ENCODE results near the gene PDXP. TPM values are rescaled to one million over a fixed set of nuclear protein-coding genes. Genes with fewer than 3 reads are reported as not detected.

Gene PDXP
- total and polyA plus RNA-seq, 2 donors (not counting 1 experiment from before 2014, with no cell fraction given): 4.0 to 7.9 TPM

DNA sequence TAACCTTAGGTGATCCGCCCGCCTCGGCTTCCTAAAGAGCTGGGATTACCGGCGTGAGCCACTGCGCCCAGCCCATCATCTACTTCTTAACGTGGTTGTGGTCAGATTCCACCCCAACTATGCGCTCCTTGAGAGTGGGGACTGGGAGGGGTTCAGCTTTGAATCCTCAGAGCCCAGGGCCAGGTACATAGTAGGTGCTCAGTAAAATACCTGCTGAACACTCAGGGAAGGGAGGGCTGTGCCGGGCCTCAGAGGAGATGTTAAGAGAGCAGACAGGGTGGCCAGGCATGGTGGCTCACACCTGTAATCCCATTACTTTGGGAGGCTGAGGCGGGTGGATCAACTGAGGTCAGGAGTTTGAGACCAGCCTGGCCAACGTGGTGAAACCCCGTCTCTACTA is 15.7 kb downstream of the PDXP start:
- no peak overlapping the region for H3K9ac ChIP-seq (ENCODE audit: insufficient read depth, low read length)

DNA sequence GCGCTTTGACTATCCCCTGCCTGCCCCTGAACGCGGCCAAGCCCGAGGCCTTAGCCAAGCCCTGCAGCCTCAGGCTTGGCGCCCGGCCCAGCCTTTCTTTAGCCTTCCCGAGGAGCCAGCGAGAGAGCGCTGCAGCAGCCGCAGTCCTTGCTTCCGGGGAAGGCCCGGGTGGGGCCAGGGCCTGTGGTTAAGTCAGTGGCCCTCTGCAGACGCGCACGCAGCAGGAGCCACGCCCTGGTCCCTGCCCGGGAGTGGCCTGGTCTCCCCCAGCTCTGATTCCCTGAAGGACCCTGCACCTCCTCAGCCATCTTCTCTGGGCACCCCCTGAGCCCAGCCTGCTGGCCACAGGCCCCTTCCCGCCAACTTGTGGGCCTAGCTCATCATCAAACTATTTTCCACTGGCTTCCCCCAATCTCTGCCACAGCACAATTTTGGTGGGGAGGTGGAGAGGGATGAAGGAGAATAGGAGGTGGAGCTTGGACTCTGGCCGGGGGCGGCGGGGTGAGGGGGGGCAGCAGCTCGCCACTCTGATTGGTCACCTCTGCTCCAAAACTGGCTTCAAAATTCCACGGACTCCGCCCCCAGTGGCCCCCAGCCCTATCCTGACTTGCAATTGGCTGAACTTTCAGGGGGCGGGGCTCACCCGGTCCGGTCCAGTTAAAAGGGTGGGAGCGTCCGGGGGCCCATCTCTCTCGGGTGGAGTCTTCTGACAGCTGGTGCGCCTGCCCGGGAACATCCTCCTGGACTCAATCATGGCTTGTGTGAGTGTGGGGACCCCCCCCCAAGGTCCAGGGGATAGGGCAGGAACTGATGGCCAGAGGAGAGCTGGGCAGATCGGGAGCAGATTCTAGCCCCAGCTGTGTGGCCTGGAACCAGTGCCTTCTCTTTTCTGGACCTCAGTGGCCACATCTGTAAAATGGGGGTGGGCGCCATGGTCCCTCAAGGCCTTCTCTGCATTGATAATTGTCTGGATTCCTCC is 16.7 kb downstream of the PDXP start, which contains the start of gene LGALS1:
LGALS1 (plus strand) TSS at position 686 of the 979 bp plus-strand sequence; CDS start at position 753, 67 bp downstream.
- peak within 1 kb of the TSS; percentile 39 for H2AFZ ChIP-seq (ENCODE audit: low read length)
- H3K27ac ChIP-seq (ENCODE audit: insufficient read depth, low read length): peak within 1 kb of the TSS; percentile 95
- peaks cover 3% of the 10 kb centered on the region for H4K20me1 ChIP-seq (ENCODE audit: control insufficient read depth, extremely low read depth, insufficient read depth, low read length)

More for the DNA sequence above, 15.7 kb downstream of the PDXP start:
- Histone ChIP-seq H3K27me3 (ENCODE audit: control insufficient read depth, insufficient read depth, low read length) (no peaks in the 10 kb centered on the region), H3K36me3 (ENCODE audit: control insufficient read depth, insufficient read depth, low read length) (peaks cover 11% of the 10 kb centered on the region), H2AFZ (ENCODE audit: low read length) (no peak overlapping the region), H4K20me1 (ENCODE audit: control insufficient read depth, extremely low read depth, insufficient read depth, low read length) (peaks cover 2% of the 10 kb centered on the region), H3K4me2 (ENCODE audit: extremely low read depth, insufficient read depth, low read length) (no peak overlapping the region), H3K4me1 (ENCODE audit: control insufficient read depth, extremely low read depth, insufficient read depth, low read length) (peaks cover 5% of the 10 kb centered on the region), H3K79me2 (ENCODE audit: control insufficient read depth, insufficient read depth, low read length) (peaks cover 29% of the 10 kb centered on the region), H3K4me3 (replicated peaks in 1 of 4; ENCODE audit: control extremely low read depth in 1 of 4, insufficient read depth in 1 of 4, low read depth in 3 of 4, low read length in 4 of 4) (no peak overlapping the region), H3K9me3 (ENCODE audit: control insufficient read depth, insufficient read depth, low read depth, low read length) (no peaks in the 10 kb centered on the region), H3K27ac (ENCODE audit: insufficient read depth, low read length) (peak overlapping the region; percentile 52)
- DNase-seq (ENCODE audit: low read depth in 2 of 2): no peak
- TF ChIP-seq EZH2 (IDR thresholded peaks at IDR 0.05; ENCODE audit: low read length, missing control alignments): no peak
- TF ChIP-seq, protein P1, sequence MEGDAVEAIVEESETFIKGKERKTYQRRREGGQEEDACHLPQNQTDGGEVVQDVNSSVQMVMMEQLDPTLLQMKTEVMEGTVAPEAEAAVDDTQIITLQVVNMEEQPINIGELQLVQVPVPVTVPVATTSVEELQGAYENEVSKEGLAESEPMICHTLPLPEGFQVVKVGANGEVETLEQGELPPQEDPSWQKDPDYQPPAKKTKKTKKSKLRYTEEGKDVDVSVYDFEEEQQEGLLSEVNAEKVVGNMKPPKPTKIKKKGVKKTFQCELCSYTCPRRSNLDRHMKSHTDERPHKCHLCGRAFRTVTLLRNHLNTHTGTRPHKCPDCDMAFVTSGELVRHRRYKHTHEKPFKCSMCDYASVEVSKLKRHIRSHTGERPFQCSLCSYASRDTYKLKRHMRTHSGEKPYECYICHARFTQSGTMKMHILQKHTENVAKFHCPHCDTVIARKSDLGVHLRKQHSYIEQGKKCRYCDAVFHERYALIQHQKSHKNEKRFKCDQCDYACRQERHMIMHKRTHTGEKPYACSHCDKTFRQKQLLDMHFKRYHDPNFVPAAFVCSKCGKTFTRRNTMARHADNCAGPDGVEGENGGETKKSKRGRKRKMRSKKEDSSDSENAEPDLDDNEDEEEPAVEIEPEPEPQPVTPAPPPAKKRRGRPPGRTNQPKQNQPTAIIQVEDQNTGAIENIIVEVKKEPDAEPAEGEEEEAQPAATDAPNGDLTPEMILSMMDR (conservative IDR thresholded peaks at IDR 0.05 in 1 of 2, IDR thresholded peaks at IDR 0.05 in 1 of 2; ENCODE audit: low read depth in 1 of 2, low read length in 2 of 2): no peak

More for the DNA sequence above, 16.7 kb downstream of the PDXP start, which contains the start of gene LGALS1:
- Histone ChIP-seq H3K4me3 (replicated peaks in 1 of 4; ENCODE audit: control extremely low read depth in 1 of 4, insufficient read depth in 1 of 4, low read depth in 3 of 4, low read length in 4 of 4) (peak within 1 kb of the TSS; percentile 93 to 100 (median 98)), H3K9ac (ENCODE audit: insufficient read depth, low read length) (peak within 1 kb of the TSS; percentile 87), H3K4me1 (ENCODE audit: control insufficient read depth, extremely low read depth, insufficient read depth, low read length) (peaks cover 7% of the 10 kb centered on the region), H3K79me2 (ENCODE audit: control insufficient read depth, insufficient read depth, low read length) (peaks cover 31% of the 10 kb centered on the region), H3K4me2 (ENCODE audit: extremely low read depth, insufficient read depth, low read length) (peak within 1 kb of the TSS; percentile 78), H3K36me3 (ENCODE audit: control insufficient read depth, insufficient read depth, low read length) (peaks cover 17% of the 10 kb centered on the region), H3K27me3 (ENCODE audit: control insufficient read depth, insufficient read depth, low read length) (no peaks in the 10 kb centered on the region), H3K9me3 (ENCODE audit: control insufficient read depth, insufficient read depth, low read depth, low read length) (no peaks in the 10 kb centered on the region)
- TF ChIP-seq, protein P1 (conservative IDR thresholded peaks at IDR 0.05 in 1 of 2, IDR thresholded peaks at IDR 0.05 in 1 of 2; ENCODE audit: low read depth in 1 of 2, low read length in 2 of 2): no peak
- TF ChIP-seq EZH2 (IDR thresholded peaks at IDR 0.05; ENCODE audit: low read length, missing control alignments): no peak
- peak; percentile 98 to 99 for DNase-seq (ENCODE audit: low read depth in 2 of 2)
